ENCODE measurements around the gene KHNYN. TPM values are rescaled to one million over a fixed set of nuclear protein-coding genes. Genes with fewer than 3 reads are reported as not detected.

Gene KHNYN
- polyA plus RNA-seq, 1 donor from 2014 or later: 0.53 TPM

- Histone ChIP-seq H2AFZ (ENCODE audit: low read depth, low read length) (no peak overlapping the region), H3K27ac (ENCODE audit: low read length) (no peak overlapping the region), H3K79me2 (replicated peaks; ENCODE audit: insufficient read depth, low read length) (no peaks in the 10 kb centered on the region), H3K36me3 (ENCODE audit: insufficient read depth, low read length) (no peaks in the 10 kb centered on the region), H4K20me1 (ENCODE audit: insufficient read depth) (no peaks in the 10 kb centered on the region), H3K9me3 (ENCODE audit: low read length) (no peaks in the 10 kb centered on the region), H3K9me2 (ENCODE audit: insufficient read depth, low read length) (no peaks in the 10 kb centered on the region), H3K4me3 (ENCODE audit: low read length) (no peak overlapping the region), H3K9ac (ENCODE audit: low read length) (no peak overlapping the region), H3K4me2 (ENCODE audit: low read length) (no peak overlapping the region), H3F3A (ENCODE audit: insufficient read depth, low read length, poor library complexity, severe bottlenecking) (no peaks in the 10 kb centered on the region), H3K27me3 (ENCODE audit: insufficient read depth, low read depth, low read length) (peaks cover 9% of the 10 kb centered on the region)
- no peak for TF ChIP-seq TAF1 (IDR thresholded peaks at IDR 0.05; ENCODE audit: low read depth)
- TF ChIP-seq EZH2 (IDR thresholded peaks at IDR 0.05; ENCODE audit: borderline replicate concordance, insufficient read depth, low read length, poor library complexity, severe bottlenecking): no peak
- no peak for TF ChIP-seq EP300 (conservative IDR thresholded peaks at IDR 0.05; ENCODE audit: poor library complexity, severe bottlenecking)
Measured at GRCh38 chr14:24427537-24428508, 1.9 kb upstream of the KHNYN start.

DNA sequence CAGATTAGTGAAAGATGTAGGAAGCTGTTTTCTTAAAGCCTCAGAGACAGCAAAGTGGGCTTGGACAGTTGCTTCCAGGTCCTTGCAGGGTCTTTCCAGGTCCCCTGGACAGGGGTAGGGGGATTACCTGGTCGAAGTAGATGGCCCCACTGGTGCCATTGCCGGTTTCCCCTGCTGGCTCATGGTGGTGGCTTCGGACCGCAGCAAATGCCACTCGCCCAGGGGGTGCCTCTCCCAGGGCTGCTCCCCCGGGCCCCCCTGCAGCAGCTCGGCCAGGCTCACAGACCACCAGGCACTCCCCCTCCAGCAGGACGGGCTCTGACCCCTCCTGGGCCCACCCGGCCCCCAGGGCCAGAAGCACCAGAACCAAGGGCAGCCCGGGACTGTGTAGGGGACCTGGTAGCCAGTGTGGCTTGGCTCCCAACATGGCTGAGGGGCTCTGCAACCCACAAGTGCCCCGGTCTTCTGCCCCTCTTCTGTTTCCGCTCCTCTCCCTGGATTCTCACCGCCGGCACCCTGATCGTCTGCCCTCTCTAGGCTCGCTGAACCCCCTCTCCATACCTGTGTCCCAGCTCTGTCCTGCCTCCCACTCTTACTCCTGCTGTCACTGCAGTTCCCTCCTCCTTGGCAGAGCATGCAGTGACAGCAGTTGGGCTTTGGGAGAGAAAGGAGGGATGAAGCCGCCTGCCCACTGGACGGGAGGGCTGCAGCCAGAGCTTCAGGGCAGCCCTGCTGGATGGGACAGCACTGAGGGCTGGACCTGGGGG is 943 bp upstream of the KHNYN start:
- Histone ChIP-seq H3K79me2 (replicated peaks; ENCODE audit: insufficient read depth, low read length) (no peaks in the 10 kb centered on the region), H3K4me3 (ENCODE audit: low read length) (no peak overlapping the region), H3K9me3 (ENCODE audit: low read length) (no peaks in the 10 kb centered on the region), H3K27ac (ENCODE audit: low read length) (no peak overlapping the region), H3K9me2 (ENCODE audit: insufficient read depth, low read length) (no peaks in the 10 kb centered on the region), H2AFZ (ENCODE audit: low read depth, low read length) (no peak overlapping the region), H3K4me2 (ENCODE audit: low read length) (no peak overlapping the region), H3K36me3 (ENCODE audit: insufficient read depth, low read length) (no peaks in the 10 kb centered on the region), H3K27me3 (ENCODE audit: insufficient read depth, low read depth, low read length) (peaks cover 9% of the 10 kb centered on the region), H3K9ac (ENCODE audit: low read length) (no peak overlapping the region), H4K20me1 (ENCODE audit: insufficient read depth) (no peaks in the 10 kb centered on the region), H3F3A (ENCODE audit: insufficient read depth, low read length, poor library complexity, severe bottlenecking) (no peaks in the 10 kb centered on the region)
- TF ChIP-seq TAF1 (IDR thresholded peaks at IDR 0.05; ENCODE audit: low read depth) (no peak), POLR2AphosphoS5 (IDR thresholded peaks at IDR 0.05) (no peak), EZH2 (IDR thresholded peaks at IDR 0.05; ENCODE audit: borderline replicate concordance, insufficient read depth, low read length, poor library complexity, severe bottlenecking) (no peak), MXI1 (conservative IDR thresholded peaks at IDR 0.05; ENCODE audit: poor library complexity, severe bottlenecking) (no peak), RAD21 (conservative IDR thresholded peaks at IDR 0.05) (no peak), EP300 (conservative IDR thresholded peaks at IDR 0.05; ENCODE audit: poor library complexity, severe bottlenecking) (no peak)

GRCh38 chr14:24430143-24430681 is 458 bp downstream of the KHNYN start:
- no peak overlapping the region for H3K9ac ChIP-seq (ENCODE audit: low read length)
- no peak for TF ChIP-seq RAD21 (conservative IDR thresholded peaks at IDR 0.05)
- TF ChIP-seq, protein P1, sequence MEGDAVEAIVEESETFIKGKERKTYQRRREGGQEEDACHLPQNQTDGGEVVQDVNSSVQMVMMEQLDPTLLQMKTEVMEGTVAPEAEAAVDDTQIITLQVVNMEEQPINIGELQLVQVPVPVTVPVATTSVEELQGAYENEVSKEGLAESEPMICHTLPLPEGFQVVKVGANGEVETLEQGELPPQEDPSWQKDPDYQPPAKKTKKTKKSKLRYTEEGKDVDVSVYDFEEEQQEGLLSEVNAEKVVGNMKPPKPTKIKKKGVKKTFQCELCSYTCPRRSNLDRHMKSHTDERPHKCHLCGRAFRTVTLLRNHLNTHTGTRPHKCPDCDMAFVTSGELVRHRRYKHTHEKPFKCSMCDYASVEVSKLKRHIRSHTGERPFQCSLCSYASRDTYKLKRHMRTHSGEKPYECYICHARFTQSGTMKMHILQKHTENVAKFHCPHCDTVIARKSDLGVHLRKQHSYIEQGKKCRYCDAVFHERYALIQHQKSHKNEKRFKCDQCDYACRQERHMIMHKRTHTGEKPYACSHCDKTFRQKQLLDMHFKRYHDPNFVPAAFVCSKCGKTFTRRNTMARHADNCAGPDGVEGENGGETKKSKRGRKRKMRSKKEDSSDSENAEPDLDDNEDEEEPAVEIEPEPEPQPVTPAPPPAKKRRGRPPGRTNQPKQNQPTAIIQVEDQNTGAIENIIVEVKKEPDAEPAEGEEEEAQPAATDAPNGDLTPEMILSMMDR (IDR thresholded peaks at IDR 0.05; ENCODE audit: poor library complexity, severe bottlenecking): no peak
- no peak for TF ChIP-seq TAF1 (IDR thresholded peaks at IDR 0.05; ENCODE audit: low read depth)
- TF ChIP-seq EP300 (conservative IDR thresholded peaks at IDR 0.05; ENCODE audit: poor library complexity, severe bottlenecking): no peak
- TF ChIP-seq MXI1 (conservative IDR thresholded peaks at IDR 0.05; ENCODE audit: poor library complexity, severe bottlenecking): no peak
- no peak for TF ChIP-seq SMC3 (conservative IDR thresholded peaks at IDR 0.05; ENCODE audit: poor library complexity)
- TF ChIP-seq POLR2AphosphoS5 (IDR thresholded peaks at IDR 0.05): no peak
- no peak for TF ChIP-seq EZH2 (IDR thresholded peaks at IDR 0.05; ENCODE audit: borderline replicate concordance, insufficient read depth, low read length, poor library complexity, severe bottlenecking)
- TF ChIP-seq, protein P2, sequence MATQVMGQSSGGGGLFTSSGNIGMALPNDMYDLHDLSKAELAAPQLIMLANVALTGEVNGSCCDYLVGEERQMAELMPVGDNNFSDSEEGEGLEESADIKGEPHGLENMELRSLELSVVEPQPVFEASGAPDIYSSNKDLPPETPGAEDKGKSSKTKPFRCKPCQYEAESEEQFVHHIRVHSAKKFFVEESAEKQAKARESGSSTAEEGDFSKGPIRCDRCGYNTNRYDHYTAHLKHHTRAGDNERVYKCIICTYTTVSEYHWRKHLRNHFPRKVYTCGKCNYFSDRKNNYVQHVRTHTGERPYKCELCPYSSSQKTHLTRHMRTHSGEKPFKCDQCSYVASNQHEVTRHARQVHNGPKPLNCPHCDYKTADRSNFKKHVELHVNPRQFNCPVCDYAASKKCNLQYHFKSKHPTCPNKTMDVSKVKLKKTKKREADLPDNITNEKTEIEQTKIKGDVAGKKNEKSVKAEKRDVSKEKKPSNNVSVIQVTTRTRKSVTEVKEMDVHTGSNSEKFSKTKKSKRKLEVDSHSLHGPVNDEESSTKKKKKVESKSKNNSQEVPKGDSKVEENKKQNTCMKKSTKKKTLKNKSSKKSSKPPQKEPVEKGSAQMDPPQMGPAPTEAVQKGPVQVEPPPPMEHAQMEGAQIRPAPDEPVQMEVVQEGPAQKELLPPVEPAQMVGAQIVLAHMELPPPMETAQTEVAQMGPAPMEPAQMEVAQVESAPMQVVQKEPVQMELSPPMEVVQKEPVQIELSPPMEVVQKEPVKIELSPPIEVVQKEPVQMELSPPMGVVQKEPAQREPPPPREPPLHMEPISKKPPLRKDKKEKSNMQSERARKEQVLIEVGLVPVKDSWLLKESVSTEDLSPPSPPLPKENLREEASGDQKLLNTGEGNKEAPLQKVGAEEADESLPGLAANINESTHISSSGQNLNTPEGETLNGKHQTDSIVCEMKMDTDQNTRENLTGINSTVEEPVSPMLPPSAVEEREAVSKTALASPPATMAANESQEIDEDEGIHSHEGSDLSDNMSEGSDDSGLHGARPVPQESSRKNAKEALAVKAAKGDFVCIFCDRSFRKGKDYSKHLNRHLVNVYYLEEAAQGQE (IDR thresholded peaks at IDR 0.05; ENCODE audit: borderline replicate concordance): no peak

More at GRCh38 chr14:24430143-24430681, 458 bp downstream of the KHNYN start:
- Histone ChIP-seq H2AFZ (ENCODE audit: low read depth, low read length) (no peak overlapping the region), H4K20me1 (ENCODE audit: insufficient read depth) (no peaks in the 10 kb centered on the region), H3K27ac (ENCODE audit: low read length) (no peak overlapping the region), H3K9me3 (ENCODE audit: low read length) (no peaks in the 10 kb centered on the region), H3K9me2 (ENCODE audit: insufficient read depth, low read length) (no peaks in the 10 kb centered on the region), H3K36me3 (ENCODE audit: insufficient read depth, low read length) (no peaks in the 10 kb centered on the region), H3K27me3 (ENCODE audit: insufficient read depth, low read depth, low read length) (peaks cover 9% of the 10 kb centered on the region), H3K79me2 (replicated peaks; ENCODE audit: insufficient read depth, low read length) (no peaks in the 10 kb centered on the region), H3K4me2 (ENCODE audit: low read length) (no peak overlapping the region), H3F3A (ENCODE audit: insufficient read depth, low read length, poor library complexity, severe bottlenecking) (no peaks in the 10 kb centered on the region), H3K4me3 (ENCODE audit: low read length) (no peak overlapping the region)

Data from neural cell (in vitro differentiated cells).